H9 (cell line): ENCODE results near the gene PDE3A. TPM values are rescaled to one million over a fixed set of nuclear protein-coding genes. Genes with fewer than 3 reads are reported as not detected.

Experiments
- DNase-seq: peaks from one replicate; pipeline ENCODE4 v3.0.0-alpha.2; 2017
- H2AFZ ChIP-seq: one replicate; pipeline ENCODE4 v1.6.1; 2013; ENCODE audit warnings: mild to moderate bottlenecking, low read length, control low read depth, moderate library complexity
- H2AK5ac ChIP-seq: 2 replicates; pipeline ENCODE4 v1.6.1; 2013; ENCODE audit warnings: low read length, control low read depth, mixed read lengths; ENCODE audit not compliant: insufficient read length
- H2BK120ac ChIP-seq: one replicate; pipeline ENCODE4 v1.6.1; 2013; ENCODE audit warnings: low read depth, mild to moderate bottlenecking, low read length, control low read depth, inconsistent platforms; ENCODE audit not compliant: poor library complexity, severe bottlenecking
- H2BK12ac ChIP-seq: 2 replicates; pipeline ENCODE4 v1.6.1; 2013; ENCODE audit warnings: low read length, control low read depth, mixed read lengths, low read depth; ENCODE audit not compliant: insufficient read length
- H2BK15ac ChIP-seq: 2 replicates; pipeline ENCODE4 v1.6.1; 2013; ENCODE audit warnings: low read depth, low read length, control low read depth
- H2BK20ac ChIP-seq: one replicate; pipeline ENCODE4 v1.6.1; 2013; ENCODE audit warnings: low read depth, mild to moderate bottlenecking, low read length, control low read depth, inconsistent platforms; ENCODE audit not compliant: poor library complexity, severe bottlenecking
- H2BK5ac ChIP-seq: 2 replicates; pipeline ENCODE4 v1.6.1; 2013; ENCODE audit warnings: low read length, control low read depth, mixed read lengths; ENCODE audit not compliant: insufficient read length
- H3K14ac ChIP-seq: 2 replicates; pipeline ENCODE4 v1.6.1; 2013; ENCODE audit warnings: low read length, control low read depth; ENCODE audit not compliant: insufficient read depth
- H3K18ac ChIP-seq: 2 replicates; pipeline ENCODE4 v1.6.1; 2013; ENCODE audit warnings: low read depth, mild to moderate bottlenecking, mixed read lengths, low read length, control low read depth; ENCODE audit not compliant: insufficient read length
- H3K23ac ChIP-seq: 2 replicates; pipeline ENCODE4 v1.6.1; 2013; ENCODE audit warnings: low read length, control low read depth, mixed read lengths, low read depth; ENCODE audit not compliant: insufficient read length
- H3K23me2 ChIP-seq: 2 replicates; pipeline ENCODE4 v1.6.1; 2013; ENCODE audit warnings: low read depth, mild to moderate bottlenecking, mixed read lengths, low read length, control low read depth; ENCODE audit not compliant: insufficient read length, poor library complexity, severe bottlenecking
- H3K27ac ChIP-seq: 2 replicates; pipeline ENCODE4 v1.5.1; 2013; ENCODE audit warnings: low read length, control low read depth, mixed read lengths, low read depth; ENCODE audit not compliant: insufficient read length
- H3K27me3 ChIP-seq: 2 replicates; pipeline ENCODE4 v1.6.1; 2013; ENCODE audit warnings: low read length, control low read depth, inconsistent platforms; ENCODE audit not compliant: insufficient read depth
- H3K4ac ChIP-seq: 2 replicates; pipeline ENCODE4 v1.6.1; 2013; ENCODE audit warnings: low read depth, mild to moderate bottlenecking, control low read depth, inconsistent platforms, low read length, moderate library complexity
- H3K4me1 ChIP-seq: 2 replicates; pipeline ENCODE4 v1.6.1; 2013; ENCODE audit warnings: low read length, control low read depth, inconsistent platforms; ENCODE audit not compliant: insufficient read depth
- H3K4me2 ChIP-seq: 2 replicates; pipeline ENCODE4 v1.6.1; 2013; ENCODE audit warnings: low read length, control low read depth, mixed read lengths; ENCODE audit not compliant: insufficient read length, insufficient read depth
- H3K56ac ChIP-seq: 2 replicates; pipeline ENCODE4 v1.6.1; 2013; ENCODE audit warnings: low read depth, mild to moderate bottlenecking, mixed read lengths, low read length, control low read depth; ENCODE audit not compliant: insufficient read length
- H3K79me1 ChIP-seq: 2 replicates; pipeline ENCODE4 v1.6.1; 2013; ENCODE audit warnings: low read depth, mild to moderate bottlenecking, moderate library complexity, low read length, control low read depth, inconsistent platforms; ENCODE audit not compliant: insufficient read depth, poor library complexity, severe bottlenecking
- H3K79me2 ChIP-seq: 2 replicates; pipeline ENCODE4 v1.6.1; 2013; ENCODE audit warnings: low read length, control low read depth, inconsistent platforms; ENCODE audit not compliant: insufficient read depth
- H3K9ac ChIP-seq: 2 replicates; pipeline ENCODE4 v1.6.1; 2013; ENCODE audit warnings: low read length, control low read depth, mixed read lengths; ENCODE audit not compliant: insufficient read length; ENCODE audit errors: extremely low read depth
- H3K9me3 ChIP-seq: one replicate; pipeline ENCODE4 v1.6.1; 2013; ENCODE audit warnings: low read depth, low read length, inconsistent platforms; ENCODE audit not compliant: control insufficient read depth
- H3T11ph ChIP-seq: one replicate; pipeline ENCODE4 v1.6.1; 2013; ENCODE audit warnings: mild to moderate bottlenecking, low read length, control low read depth, inconsistent platforms
- H4K20me1 ChIP-seq: one replicate; pipeline ENCODE4 v1.6.1; 2013; ENCODE audit not compliant: control insufficient read depth, insufficient read length, insufficient read depth
- H4K5ac ChIP-seq: 2 replicates; pipeline ENCODE4 v1.6.1; 2013; ENCODE audit warnings: low read depth, mild to moderate bottlenecking, mixed read lengths, low read length, control low read depth; ENCODE audit not compliant: insufficient read length
- H4K8ac ChIP-seq: replicated peaks from 2 replicates; pipeline ENCODE4 v1.6.1; 2013; ENCODE audit warnings: low read length, control low read depth, mixed read lengths, low read depth; ENCODE audit not compliant: insufficient read length
- H4K91ac ChIP-seq: 2 replicates; pipeline ENCODE4 v1.6.1; 2013; ENCODE audit warnings: low read depth, mild to moderate bottlenecking, moderate library complexity, mixed read lengths, low read length, control low read depth; ENCODE audit not compliant: insufficient read length
- H3K27ac Mint-ChIP-seq, 3 experiments: 2 replicates in 2 of 3; 3 replicates in 1 of 3; pipeline ENCODE4 v1.8.0; 2020 to 2021; ENCODE audit warnings: mixed read lengths in 3 of 3, mild to moderate bottlenecking in 1 of 3, moderate library complexity in 1 of 3
- H3K27me3 Mint-ChIP-seq: 2 replicates; pipeline ENCODE4 v1.8.0; 2021; ENCODE audit warnings: low read depth, mild to moderate bottlenecking, moderate library complexity, mixed read lengths
- H3K36me3 Mint-ChIP-seq, 3 experiments: 2 replicates in 2 of 3; 3 replicates in 1 of 3; pipeline ENCODE4 v1.8.0; 2020 to 2021; ENCODE audit warnings: low read depth in 3 of 3, mixed read lengths in 3 of 3; ENCODE audit not compliant: insufficient read depth in 1 of 3
- H3K4me1 Mint-ChIP-seq, 2 experiments: 2 replicates each; pipeline ENCODE4 v1.8.0; 2020; ENCODE audit warnings: mixed read lengths in 2 of 2
- H3K4me3 Mint-ChIP-seq, 2 experiments: 2 replicates in 1 of 2; 3 replicates in 1 of 2; pipeline ENCODE4 v1.8.0; 2020 to 2021; ENCODE audit warnings: mild to moderate bottlenecking in 2 of 2, mixed read lengths in 2 of 2, moderate library complexity in 1 of 2
- H3K9me3 Mint-ChIP-seq, 2 experiments: 2 replicates in 1 of 2; 3 replicates in 1 of 2; pipeline ENCODE4 v1.8.0; 2020; ENCODE audit warnings: mild to moderate bottlenecking in 2 of 2, mixed read lengths in 2 of 2, moderate library complexity in 1 of 2
- WGBS: extraction: QIAGEN DNeasy Blood & Tissue Kit; methylation state at CpG from one replicate; pipeline ENCODE4 v1.1.7; 2013; ENCODE audit warnings: missing lambda C conversion rate, low lambda C conversion rate, mixed read lengths; ENCODE audit not compliant: insufficient read length; ENCODE audit errors: extremely low coverage; 5-methylcytosine and 5-hydroxymethylcytosine counted together
- total RNA-seq: library from RNA; stranded (reverse); gene quantifications from 2 replicates; pipeline ENCODE4 v1.2.1, GENCODE V29; 2021
- TF ChIP-seq, protein P1 (sequence below): fragments of 200-600 bp; sonication (generic); conservative IDR thresholded peaks from 3 replicates; pipeline ENCODE4 v1.8.0; 2021; ENCODE audit warnings: antibody characterized with exemption, mild to moderate bottlenecking

PDE3A gene
- total RNA-seq, 1 experiment from 2014 or later = 3.0 TPM

DNA sequence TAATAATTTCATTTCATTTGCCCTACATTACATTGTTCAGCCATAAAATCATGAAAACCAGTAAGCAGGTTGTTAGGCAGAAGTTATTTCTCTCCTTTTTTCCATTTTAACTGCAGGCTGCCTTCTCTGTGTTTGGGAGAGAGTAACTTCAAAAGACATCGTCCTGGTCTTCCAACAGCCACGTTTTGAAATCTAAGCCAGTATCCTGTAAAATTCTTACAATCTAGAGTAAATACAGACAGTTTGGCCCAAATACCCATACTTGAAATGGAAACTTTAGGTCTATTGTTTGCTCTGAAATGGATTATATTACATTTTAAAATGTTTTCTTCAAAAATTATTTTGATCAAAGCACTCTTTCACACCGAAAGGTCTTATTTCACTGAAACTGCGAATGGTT is 260.7 kb downstream of the PDE3A start:
- Histone ChIP-seq H4K20me1 (no peaks in the 10 kb centered on the region), H3K9me3 (no peaks in the 10 kb centered on the region), H4K8ac (no peak overlapping the region), H3K56ac (no peak overlapping the region), H2BK5ac (no peak overlapping the region), H3K4me2 (no peak overlapping the region), H3K9ac (no peak overlapping the region), H3T11ph (no peak overlapping the region), H2BK12ac (no peak overlapping the region), H3K4me1 (peaks cover 9% of the 10 kb centered on the region; the same call in 1 of the 2 replicates), H3K4ac (no peak overlapping the region), H2BK15ac (no peak overlapping the region), H3K18ac (no peak overlapping the region), H4K5ac (no peak overlapping the region), H3K23me2 (no peaks in the 10 kb centered on the region), H3K27me3 (no peaks in the 10 kb centered on the region), H3K14ac (no peak overlapping the region), H3K23ac (no peak overlapping the region), H2BK120ac (no peak overlapping the region), H4K91ac (no peak overlapping the region), H2BK20ac (no peak overlapping the region), H2AK5ac (no peak overlapping the region), H3K79me1 (no peaks in the 10 kb centered on the region), H3K27ac (no peak overlapping the region), H2AFZ (no peak overlapping the region), H3K79me2 (no peaks in the 10 kb centered on the region)
- H3K4me1 Mint-ChIP-seq = peaks cover 27 to 33% of the 10 kb centered on the region in 2 experiments
- TF ChIP-seq, protein P1, sequence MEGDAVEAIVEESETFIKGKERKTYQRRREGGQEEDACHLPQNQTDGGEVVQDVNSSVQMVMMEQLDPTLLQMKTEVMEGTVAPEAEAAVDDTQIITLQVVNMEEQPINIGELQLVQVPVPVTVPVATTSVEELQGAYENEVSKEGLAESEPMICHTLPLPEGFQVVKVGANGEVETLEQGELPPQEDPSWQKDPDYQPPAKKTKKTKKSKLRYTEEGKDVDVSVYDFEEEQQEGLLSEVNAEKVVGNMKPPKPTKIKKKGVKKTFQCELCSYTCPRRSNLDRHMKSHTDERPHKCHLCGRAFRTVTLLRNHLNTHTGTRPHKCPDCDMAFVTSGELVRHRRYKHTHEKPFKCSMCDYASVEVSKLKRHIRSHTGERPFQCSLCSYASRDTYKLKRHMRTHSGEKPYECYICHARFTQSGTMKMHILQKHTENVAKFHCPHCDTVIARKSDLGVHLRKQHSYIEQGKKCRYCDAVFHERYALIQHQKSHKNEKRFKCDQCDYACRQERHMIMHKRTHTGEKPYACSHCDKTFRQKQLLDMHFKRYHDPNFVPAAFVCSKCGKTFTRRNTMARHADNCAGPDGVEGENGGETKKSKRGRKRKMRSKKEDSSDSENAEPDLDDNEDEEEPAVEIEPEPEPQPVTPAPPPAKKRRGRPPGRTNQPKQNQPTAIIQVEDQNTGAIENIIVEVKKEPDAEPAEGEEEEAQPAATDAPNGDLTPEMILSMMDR = no peak
- H3K9me3 Mint-ChIP-seq = no peaks in the 10 kb centered on the region
- H3K36me3 Mint-ChIP-seq = no peaks in the 10 kb centered on the region
- H3K27me3 Mint-ChIP-seq = no peaks in the 10 kb centered on the region
- no peak overlapping the region for H3K4me3 Mint-ChIP-seq
- no peak overlapping the region for H3K27ac Mint-ChIP-seq
- WGBS = no CpG with 5 or more reads among the region's 4 CpGs
- DNase-seq = no peak
